ENCODE results near the gene ELAPOR2. TPM values are rescaled to one million over a fixed set of nuclear protein-coding genes. Genes with fewer than 3 reads are reported as not detected.

ELAPOR2 gene
- total and polyA plus RNA-seq, 9 of the 15 experiments (the other 6 are each of a cell fraction or from before 2014, with no cell fraction given), result 9.2 to 72.0 (median 35.0) TPM

GRCh38 chr7:87106974-87107612 lies 47.6 kb upstream of the ELAPOR2 start (continued):
- TF ChIP-seq MBD1 (CRISPR knock-in tag; IDR thresholded peaks at IDR 0.05) (peak; percentile 86), ZNF780A (CRISPR knock-in tag; IDR thresholded peaks at IDR 0.05) (no peak), SMARCE1 (IDR thresholded peaks at IDR 0.05) (peak; percentile 87), XRCC3 (IDR thresholded peaks at IDR 0.05) (no peak), ZFPM2 (CRISPR knock-in tag; IDR thresholded peaks at IDR 0.05) (no peak), EP400 (IDR thresholded peaks at IDR 0.05) (peak; percentile 38; the same call in 1 of the 2 replicates), ZNF24 (IDR thresholded peaks at IDR 0.05) (no peak), ARHGAP35 (IDR thresholded peaks at IDR 0.05; ENCODE audit: partially characterized antibody) (no peak), ZNF347 (CRISPR knock-in tag; IDR thresholded peaks at IDR 0.05; ENCODE audit: low read depth) (no peak), BRD4 (IDR thresholded peaks at IDR 0.05) (no peak), SMAD3 (CRISPR knock-in tag; conservative IDR thresholded peaks at IDR 0.05) (no peak), NFE2 (IDR thresholded peaks at IDR 0.05; ENCODE audit: low read depth) (peak; percentile 72), ZNF79 (CRISPR knock-in tag; IDR thresholded peaks at IDR 0.05; ENCODE audit: low read depth) (no peak), ILF3 (IDR thresholded peaks at IDR 0.05; ENCODE audit: borderline replicate concordance) (no peak), SMAD1 (IDR thresholded peaks at IDR 0.05; ENCODE audit: low read depth, low read length, partially characterized antibody) (no peak), HMGXB4 (CRISPR knock-in tag; IDR thresholded peaks at IDR 0.05) (no peak)
- TF ChIP-seq, protein P1, sequence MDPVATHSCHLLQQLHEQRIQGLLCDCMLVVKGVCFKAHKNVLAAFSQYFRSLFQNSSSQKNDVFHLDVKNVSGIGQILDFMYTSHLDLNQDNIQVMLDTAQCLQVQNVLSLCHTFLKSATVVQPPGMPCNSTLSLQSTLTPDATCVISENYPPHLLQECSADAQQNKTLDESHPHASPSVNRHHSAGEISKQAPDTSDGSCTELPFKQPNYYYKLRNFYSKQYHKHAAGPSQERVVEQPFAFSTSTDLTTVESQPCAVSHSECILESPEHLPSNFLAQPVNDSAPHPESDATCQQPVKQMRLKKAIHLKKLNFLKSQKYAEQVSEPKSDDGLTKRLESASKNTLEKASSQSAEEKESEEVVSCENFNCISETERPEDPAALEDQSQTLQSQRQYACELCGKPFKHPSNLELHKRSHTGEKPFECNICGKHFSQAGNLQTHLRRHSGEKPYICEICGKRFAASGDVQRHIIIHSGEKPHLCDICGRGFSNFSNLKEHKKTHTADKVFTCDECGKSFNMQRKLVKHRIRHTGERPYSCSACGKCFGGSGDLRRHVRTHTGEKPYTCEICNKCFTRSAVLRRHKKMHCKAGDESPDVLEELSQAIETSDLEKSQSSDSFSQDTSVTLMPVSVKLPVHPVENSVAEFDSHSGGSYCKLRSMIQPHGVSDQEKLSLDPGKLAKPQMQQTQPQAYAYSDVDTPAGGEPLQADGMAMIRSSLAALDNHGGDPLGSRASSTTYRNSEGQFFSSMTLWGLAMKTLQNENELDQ (CRISPR knock-in tag; IDR thresholded peaks at IDR 0.05; ENCODE audit: borderline replicate concordance), result no peak
- TF ChIP-seq, protein P2, sequence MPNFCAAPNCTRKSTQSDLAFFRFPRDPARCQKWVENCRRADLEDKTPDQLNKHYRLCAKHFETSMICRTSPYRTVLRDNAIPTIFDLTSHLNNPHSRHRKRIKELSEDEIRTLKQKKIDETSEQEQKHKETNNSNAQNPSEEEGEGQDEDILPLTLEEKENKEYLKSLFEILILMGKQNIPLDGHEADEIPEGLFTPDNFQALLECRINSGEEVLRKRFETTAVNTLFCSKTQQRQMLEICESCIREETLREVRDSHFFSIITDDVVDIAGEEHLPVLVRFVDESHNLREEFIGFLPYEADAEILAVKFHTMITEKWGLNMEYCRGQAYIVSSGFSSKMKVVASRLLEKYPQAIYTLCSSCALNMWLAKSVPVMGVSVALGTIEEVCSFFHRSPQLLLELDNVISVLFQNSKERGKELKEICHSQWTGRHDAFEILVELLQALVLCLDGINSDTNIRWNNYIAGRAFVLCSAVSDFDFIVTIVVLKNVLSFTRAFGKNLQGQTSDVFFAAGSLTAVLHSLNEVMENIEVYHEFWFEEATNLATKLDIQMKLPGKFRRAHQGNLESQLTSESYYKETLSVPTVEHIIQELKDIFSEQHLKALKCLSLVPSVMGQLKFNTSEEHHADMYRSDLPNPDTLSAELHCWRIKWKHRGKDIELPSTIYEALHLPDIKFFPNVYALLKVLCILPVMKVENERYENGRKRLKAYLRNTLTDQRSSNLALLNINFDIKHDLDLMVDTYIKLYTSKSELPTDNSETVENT (CRISPR knock-in tag; IDR thresholded peaks at IDR 0.05), result no peak
- TF ChIP-seq, protein P3, sequence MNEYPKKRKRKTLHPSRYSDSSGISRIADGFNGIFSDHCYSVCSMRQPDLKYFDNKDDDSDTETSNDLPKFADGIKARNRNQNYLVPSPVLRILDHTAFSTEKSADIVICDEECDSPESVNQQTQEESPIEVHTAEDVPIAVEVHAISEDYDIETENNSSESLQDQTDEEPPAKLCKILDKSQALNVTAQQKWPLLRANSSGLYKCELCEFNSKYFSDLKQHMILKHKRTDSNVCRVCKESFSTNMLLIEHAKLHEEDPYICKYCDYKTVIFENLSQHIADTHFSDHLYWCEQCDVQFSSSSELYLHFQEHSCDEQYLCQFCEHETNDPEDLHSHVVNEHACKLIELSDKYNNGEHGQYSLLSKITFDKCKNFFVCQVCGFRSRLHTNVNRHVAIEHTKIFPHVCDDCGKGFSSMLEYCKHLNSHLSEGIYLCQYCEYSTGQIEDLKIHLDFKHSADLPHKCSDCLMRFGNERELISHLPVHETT (CRISPR knock-in tag; conservative IDR thresholded peaks at IDR 0.05 in 1 of 2, IDR thresholded peaks at IDR 0.05 in 1 of 2), result 0 out of 4 replicates have a peak, but pooled peaks of 1 of the 2 experiments have one; percentile 18

Data from K562 (cell line).